Nucleus accumbens (tissue), 56 donors: ENCODE data around the gene VPS29.
"Not testable (repeated sequence)": the region's sequence is repeated elsewhere in the genome, so short reads cannot be mapped to it uniquely, and the experiment has no call there.

ENCODE experiments used
- DNase-seq, 56 donors: peaks; one replicate each; lab custom pipeline; 2025; lab: John Stamatoyannopoulos, UW

The VPS29 gene

GRCh38 chr12:110501752-110502738 lies at the start of gene VPS29, which contains the start of gene RAD9B:
VPS29 (minus strand) TSS chr12:110502111; CDS start chr12:110502051, 60 bp downstream.
RAD9B (plus strand) TSS chr12:110502331; CDS start chr12:110502338, 7 bp downstream.
- peak; percentile 78 to 98 (median 95) for DNase-seq

GRCh38 chr12:110550981-110551380 lies 49.1 kb upstream of the VPS29 start:
- no peak for DNase-seq

- no peak for DNase-seq
Measured at GRCh38 chr12:110549716-110550115, 47.8 kb upstream of the VPS29 start.

- DNase-seq, result no peak
Measured at GRCh38 chr12:110548678-110549077, 46.8 kb upstream of the VPS29 start.

- DNase-seq, result no peak
Measured at GRCh38 chr12:110547090-110547489, 45.2 kb upstream of the VPS29 start.

GRCh38 chr12:110546339-110546738 lies 44.4 kb upstream of the VPS29 start:
- no peak for DNase-seq

GRCh38 chr12:110545812-110546211 lies 43.9 kb upstream of the VPS29 start:
- DNase-seq, result no peak

- not testable (repeated sequence) for DNase-seq
Measured at GRCh38 chr12:110545259-110545658, 43.3 kb upstream of the VPS29 start.

GRCh38 chr12:110543965-110544364 lies 42.1 kb upstream of the VPS29 start:
- DNase-seq, result no peak

- peak in 32 of 56 donors; percentile 2 to 61 (median 18) for DNase-seq
Measured at GRCh38 chr12:110543252-110543959, 41.5 kb upstream of the VPS29 start.

GRCh38 chr12:110540048-110540447 lies 38.1 kb upstream of the VPS29 start:
- DNase-seq, result no peak

GRCh38 chr12:110538869-110539622 lies 37.1 kb upstream of the VPS29 start:
- DNase-seq, result no peak

GRCh38 chr12:110537605-110538409 lies 35.9 kb upstream of the VPS29 start:
- peak in 1 of 56 donors; percentile 4 for DNase-seq

GRCh38 chr12:110536834-110537604 lies 35.1 kb upstream of the VPS29 start:
- DNase-seq, result no peak

- DNase-seq, result no peak
Measured at GRCh38 chr12:110534811-110535210, 32.9 kb upstream of the VPS29 start.

GRCh38 chr12:110533607-110534006 lies 31.7 kb upstream of the VPS29 start:
- no peak for DNase-seq

GRCh38 chr12:110532644-110533043 lies 30.7 kb upstream of the VPS29 start:
- DNase-seq, result no peak

- DNase-seq, result no peak
Measured at GRCh38 chr12:110531741-110532333, 29.9 kb upstream of the VPS29 start.

GRCh38 chr12:110530511-110530910 lies 28.6 kb upstream of the VPS29 start:
- no peak for DNase-seq
